IPS DF 4.7 (cell line): ENCODE results near the gene ACAP3.

Experiments used
- DNase-seq: peaks from one replicate; pipeline ENCODE4 v3.0.0-alpha.2; 2013; ENCODE audit warnings: low spot score; ENCODE audit errors: extremely low read depth

ACAP3 gene

GRCh38 chr1:1286313-1287261 lies 21.1 kb downstream of the ACAP3 start:
- no peak for DNase-seq

GRCh38 chr1:1285611-1286311 lies 22.0 kb downstream of the ACAP3 start:
- DNase-seq, result no peak

GRCh38 chr1:1285102-1285571 lies 22.6 kb downstream of the ACAP3 start:
- no peak for DNase-seq

GRCh38 chr1:1284221-1285101 lies 23.3 kb downstream of the ACAP3 start:
- no peak for DNase-seq

GRCh38 chr1:1283821-1284220 lies 23.9 kb downstream of the ACAP3 start:
- DNase-seq, result no peak

GRCh38 chr1:1282998-1283397 lies 24.7 kb downstream of the ACAP3 start:
- DNase-seq, result no peak

GRCh38 chr1:1281533-1282321 lies 26.0 kb downstream of the ACAP3 start:
- no peak for DNase-seq

- DNase-seq, result no peak
Observed at GRCh38 chr1:1280782-1281481, 26.8 kb downstream of the ACAP3 start.

GRCh38 chr1:1279028-1279427 lies 28.7 kb downstream of the ACAP3 start:
- no peak for DNase-seq

- no peak for DNase-seq
Observed at GRCh38 chr1:1278620-1279019, 29.1 kb downstream of the ACAP3 start.

GRCh38 chr1:1275836-1276235 lies 31.9 kb downstream of the ACAP3 start:
- DNase-seq, result no peak

GRCh38 chr1:1274931-1275431 lies 32.7 kb downstream of the ACAP3 start:
- DNase-seq, result no peak

GRCh38 chr1:1274299-1274930 lies 33.3 kb downstream of the ACAP3 start:
- DNase-seq, result no peak

- DNase-seq, result no peak
Observed at GRCh38 chr1:1273512-1274298, 34.0 kb downstream of the ACAP3 start, which contains the start of gene UBE2J2. TSS of gene UBE2J2 (minus strand) at chr1:1273854. CDS start at chr1:1267992, 5,862 bp downstream.

- DNase-seq, result no peak
Observed at GRCh38 chr1:1273209-1273511, 34.6 kb downstream of the ACAP3 start.

- no peak for DNase-seq
Observed at GRCh38 chr1:1272341-1273208, 35.2 kb downstream of the ACAP3 start.

- no peak for DNase-seq
Observed at GRCh38 chr1:1270813-1271212, 36.9 kb downstream of the ACAP3 start.

GRCh38 chr1:1268284-1268682 lies 39.4 kb downstream of the ACAP3 start:
- DNase-seq, result no peak
